GM19043 (cell line): ENCODE results near the gene USP25.

Experiments used
- ATAC-seq: cut with Tn5 transposase; IDR thresholded peaks from one replicate; pipeline ENCODE4 v1.9.1; 2021; ENCODE audit warnings: low read depth; ENCODE audit not compliant: unreplicated experiment

USP25 gene

DNA sequence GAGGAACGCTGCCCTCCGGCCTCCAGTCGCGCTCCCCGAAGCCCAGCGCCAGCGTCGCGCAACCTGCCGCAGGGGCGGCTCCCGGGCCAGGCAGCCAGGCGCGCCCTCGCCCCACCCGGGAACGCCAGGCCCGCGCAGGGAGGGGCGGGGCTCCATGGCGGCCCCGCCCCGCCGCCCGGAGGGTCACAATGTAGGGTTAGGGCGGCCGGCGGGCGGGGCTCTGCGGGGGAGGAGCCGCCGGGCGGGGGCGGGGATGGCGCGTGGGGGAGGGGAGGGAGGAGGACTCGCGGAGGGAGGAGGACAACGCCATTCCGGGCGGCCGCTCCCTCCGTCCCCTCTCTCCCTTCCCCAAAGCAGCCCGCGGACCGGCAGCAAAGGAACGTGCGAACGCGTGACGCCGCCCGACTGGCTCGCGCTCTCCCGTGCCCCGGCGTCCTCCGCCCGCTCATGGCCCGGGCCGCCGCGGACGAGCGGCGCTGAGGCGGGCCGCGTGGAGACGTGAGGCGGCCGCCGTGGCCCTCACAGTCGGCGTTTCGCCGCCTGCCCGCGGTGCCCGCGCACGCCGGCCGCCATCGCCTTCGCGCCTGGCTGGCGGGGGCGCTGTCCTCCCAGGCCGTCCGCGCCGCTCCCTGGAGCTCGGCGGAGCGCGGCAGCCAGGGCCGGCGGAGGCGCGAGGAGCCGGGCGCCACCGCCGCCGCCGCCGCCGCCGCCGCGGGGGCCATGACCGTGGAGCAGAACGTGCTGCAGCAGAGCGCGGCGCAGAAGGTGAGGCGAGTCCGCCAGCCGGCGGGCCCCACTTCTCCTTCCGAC lies at the start of gene USP25:
TSS of gene USP25 (plus strand) at position 309 of the 810 bp plus-strand sequence. CDS start at position 721, 412 bp downstream.
- ATAC-seq, result peak; percentile 57

- ATAC-seq, result no peak
These were observed 47.4 kb upstream of the USP25 start for GRCh38 chr21:15682186-15682895.

DNA sequence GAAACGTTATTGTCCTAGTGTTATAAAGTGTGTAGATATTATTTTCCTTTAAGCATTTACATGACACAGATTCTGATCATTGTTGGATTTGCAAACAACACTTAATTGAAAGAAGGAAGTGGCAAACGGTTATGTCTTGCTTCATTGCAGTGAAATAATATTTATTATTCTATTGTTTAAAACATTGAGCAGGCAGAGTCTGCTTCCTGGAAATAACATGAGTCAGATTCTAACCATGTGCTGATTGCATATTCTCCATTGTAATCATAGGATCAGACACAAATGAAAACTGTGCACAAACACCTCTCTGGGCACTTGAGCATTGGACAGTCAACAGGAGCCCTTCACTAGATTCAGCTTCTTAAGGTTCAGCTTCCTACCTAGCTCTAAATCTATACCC lies 46.8 kb upstream of the USP25 start:
- no peak for ATAC-seq

DNA sequence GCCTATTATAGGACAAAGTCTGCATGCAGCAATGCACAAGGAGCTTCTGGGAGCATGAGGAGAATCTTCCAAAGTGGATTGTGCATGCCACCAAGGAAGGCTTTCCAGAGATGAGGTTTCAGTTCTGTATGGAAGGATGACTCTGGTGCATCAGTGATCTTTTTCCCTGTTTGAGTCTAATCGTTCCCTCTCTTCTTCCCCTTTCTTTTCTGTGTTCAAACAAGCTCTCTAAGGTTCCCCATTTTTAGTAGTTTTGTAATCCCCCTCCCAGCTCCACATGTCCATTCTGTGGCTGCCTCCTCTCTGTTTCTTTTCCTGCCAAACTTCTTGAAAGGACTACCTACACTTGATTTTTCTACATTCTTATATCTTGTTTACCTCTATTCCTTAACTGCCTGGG lies 43.3 kb upstream of the USP25 start:
- ATAC-seq, result no peak

- ATAC-seq, result no peak
These were observed 42.6 kb upstream of the USP25 start for GRCh38 chr21:15687208-15687607.

- no peak for ATAC-seq
These were observed 41.8 kb upstream of the USP25 start for GRCh38 chr21:15688016-15688415.

GRCh38 chr21:15688809-15689208 lies 41.0 kb upstream of the USP25 start:
- no peak for ATAC-seq

DNA sequence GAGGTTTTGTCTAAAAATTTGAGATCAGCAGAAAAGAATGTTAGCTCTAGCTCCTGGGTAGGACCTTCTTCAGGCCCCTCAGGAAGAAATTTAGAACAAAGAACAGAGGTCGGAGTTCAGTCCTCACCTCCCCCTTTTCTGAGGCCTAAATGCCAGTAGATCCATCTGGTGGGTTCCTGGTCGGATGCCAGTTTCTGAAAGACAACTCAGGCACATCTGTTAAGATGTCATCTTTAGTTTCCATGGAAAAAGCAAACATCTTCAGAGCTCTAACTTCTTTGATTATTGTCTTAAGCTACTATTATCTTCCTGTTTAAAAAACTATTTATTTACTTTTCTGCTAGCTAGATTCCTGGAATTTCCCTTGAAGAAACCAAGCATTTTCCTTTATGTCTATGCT lies 37.1 kb upstream of the USP25 start:
- no peak for ATAC-seq

- ATAC-seq, result no peak
These were observed 34.5 kb upstream of the USP25 start for GRCh38 chr21:15695241-15695640.

GRCh38 chr21:15701830-15702229 lies 28.0 kb upstream of the USP25 start:
- no peak for ATAC-seq

- no peak for ATAC-seq
These were observed 25.9 kb upstream of the USP25 start for GRCh38 chr21:15703932-15704331.

GRCh38 chr21:15706696-15707095 lies 23.1 kb upstream of the USP25 start:
- no peak for ATAC-seq

DNA sequence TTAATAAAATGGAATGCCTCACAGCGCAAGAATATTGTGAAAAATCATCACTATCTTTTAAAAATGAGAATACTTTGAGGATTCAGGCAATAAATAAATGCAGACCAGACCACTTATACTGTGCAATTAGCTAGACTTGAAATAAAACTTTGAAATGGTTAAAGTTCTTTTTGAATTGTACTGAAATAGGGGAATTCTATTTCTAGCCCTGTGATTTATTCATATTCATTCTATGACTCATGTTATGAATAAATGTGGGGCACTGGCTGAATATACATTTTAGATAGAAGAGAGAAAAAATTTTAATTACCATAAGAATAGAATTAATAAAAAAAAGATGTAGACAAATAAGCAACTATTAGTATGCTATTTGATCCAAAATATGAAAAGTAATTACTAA lies 16.4 kb upstream of the USP25 start:
- no peak for ATAC-seq

DNA sequence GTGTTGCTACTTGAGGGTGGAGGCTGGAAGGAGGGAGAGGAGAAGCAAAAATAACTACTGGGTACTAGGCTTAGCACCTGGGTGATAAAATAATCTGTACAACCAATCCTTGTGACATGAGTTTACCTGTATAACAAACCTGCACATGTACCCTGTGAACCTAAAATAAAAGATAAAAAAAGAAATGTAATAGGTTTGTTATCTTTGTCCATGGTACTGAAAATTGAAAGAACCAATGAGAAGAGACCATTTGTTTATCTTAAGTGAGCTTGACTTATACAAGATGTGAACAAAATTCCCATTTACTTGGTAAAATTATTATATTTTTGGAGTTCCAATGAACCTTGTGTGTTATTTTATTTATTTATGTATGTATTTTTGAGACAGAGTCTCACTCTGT lies 11.1 kb upstream of the USP25 start:
- no peak for ATAC-seq

DNA sequence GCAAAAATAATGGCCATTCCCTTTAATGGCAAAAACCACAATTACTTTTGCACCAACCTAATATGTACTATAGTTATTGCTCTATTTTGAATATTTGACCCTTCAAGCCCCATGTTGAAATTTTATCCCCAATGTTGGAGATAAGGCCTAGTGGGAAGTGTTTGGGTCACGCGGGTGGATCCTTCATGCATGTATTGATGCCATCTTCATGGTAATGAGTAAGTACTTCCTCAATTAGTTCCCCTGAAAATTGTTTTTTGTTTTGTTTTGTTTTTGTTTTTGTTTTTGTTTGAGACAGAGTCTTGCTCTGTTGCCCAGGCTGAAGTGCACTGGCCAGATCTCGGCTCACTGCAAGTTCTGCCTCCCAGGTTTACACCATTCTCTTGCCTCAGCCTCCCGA lies 9.8 kb upstream of the USP25 start:
- no peak for ATAC-seq

- ATAC-seq, result no peak
These were observed 7.0 kb upstream of the USP25 start for GRCh38 chr21:15722591-15723324.

GRCh38 chr21:15725949-15726348 lies 3.8 kb upstream of the USP25 start:
- ATAC-seq, result no peak

- no peak for ATAC-seq
These were observed 1.7 kb upstream of the USP25 start for GRCh38 chr21:15728046-15728445.

GRCh38 chr21:15729346-15729673 lies 472 bp upstream of the USP25 start:
- ATAC-seq, result no peak

DNA sequence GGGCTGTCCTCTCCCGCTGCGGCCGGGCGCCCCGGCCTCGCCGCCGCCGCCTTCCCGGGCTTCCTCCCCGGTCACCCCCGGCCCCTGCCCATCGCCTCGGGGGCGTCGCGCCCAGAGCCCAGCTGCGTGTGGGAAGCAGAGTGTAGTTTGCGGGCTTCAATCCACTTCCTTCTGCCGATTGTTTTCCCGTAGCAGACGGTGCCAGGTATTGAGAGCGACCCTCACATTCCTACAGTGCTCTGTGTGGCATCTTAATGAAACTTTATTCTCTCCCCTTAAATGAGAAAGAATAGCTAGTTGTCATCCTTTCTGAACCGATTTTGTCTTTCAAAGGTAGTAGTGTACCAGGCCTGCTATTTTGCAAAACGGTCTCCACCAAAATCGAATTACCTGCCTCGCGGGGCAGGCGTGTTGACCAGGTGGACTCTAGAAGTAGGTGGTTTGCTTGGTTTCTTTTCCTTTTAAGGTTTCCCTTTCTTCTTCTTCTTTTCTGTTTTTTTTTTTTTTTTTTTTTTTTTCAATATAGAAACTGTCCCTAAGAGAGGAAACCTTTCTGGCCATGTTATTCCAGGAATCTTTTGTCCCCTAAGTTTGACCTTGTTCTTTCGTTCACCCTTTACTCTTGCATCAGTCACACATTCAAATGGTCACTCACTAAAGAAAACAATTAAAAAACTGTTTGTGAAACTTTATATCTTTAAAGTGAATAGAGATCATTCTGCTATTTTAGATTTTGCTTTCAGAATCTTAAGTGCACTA lies 881 bp downstream of the USP25 start:
- no peak for ATAC-seq

DNA sequence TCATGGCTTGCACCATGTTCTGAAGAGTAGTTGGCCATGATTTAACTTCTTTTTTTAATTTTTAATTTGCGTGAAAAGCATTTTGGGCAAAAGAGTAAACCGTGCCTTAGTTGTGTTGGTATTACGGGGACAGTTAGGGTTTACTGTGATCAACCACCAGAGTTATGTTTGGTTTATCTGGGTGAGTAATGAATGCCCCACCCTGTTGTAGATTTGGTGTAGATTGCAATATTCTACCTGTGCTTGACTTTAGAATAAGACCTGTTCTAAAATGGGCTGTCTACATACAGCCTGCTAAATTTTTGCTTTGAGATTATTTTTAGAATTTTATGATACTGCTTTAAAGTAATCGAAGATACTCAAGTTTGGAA lies 1.4 kb downstream of the USP25 start:
- ATAC-seq, result no peak
